Stimulated activated naive CD8-positive, alpha-beta T cell treated with anti-CD3 and anti-CD28 coated beads, Interleukin-15, Interleukin-2, amounts not matched to agents 100 ng/mL and 50 ng/mL, for 24 hours (primary cell): ENCODE data around the gene RNASEL.
"Not testable (repeated sequence)": the region's sequence is repeated elsewhere in the genome, so short reads cannot be mapped to it uniquely, and the experiment has no call there.

Experiments used
- H3K27ac Mint-ChIP-seq: one replicate; pipeline ENCODE4 v1.8.0; 2021; ENCODE audit warnings: mild to moderate bottlenecking, mixed read lengths
- H3K27me3 Mint-ChIP-seq: one replicate; pipeline ENCODE4 v1.8.0; 2021; ENCODE audit warnings: mixed read lengths
- H3K36me3 Mint-ChIP-seq: one replicate; pipeline ENCODE4 v1.8.0; 2021; ENCODE audit warnings: low read depth, mixed read lengths
- H3K4me1 Mint-ChIP-seq: one replicate; pipeline ENCODE4 v1.8.0; 2021; ENCODE audit warnings: low read depth, mixed read lengths
- H3K4me3 Mint-ChIP-seq: one replicate; pipeline ENCODE4 v1.8.0; 2021; ENCODE audit warnings: mild to moderate bottlenecking, mixed read lengths
- H3K9me3 Mint-ChIP-seq: one replicate; pipeline ENCODE4 v1.8.0; 2021; ENCODE audit warnings: mixed read lengths

The RNASEL gene

DNA sequence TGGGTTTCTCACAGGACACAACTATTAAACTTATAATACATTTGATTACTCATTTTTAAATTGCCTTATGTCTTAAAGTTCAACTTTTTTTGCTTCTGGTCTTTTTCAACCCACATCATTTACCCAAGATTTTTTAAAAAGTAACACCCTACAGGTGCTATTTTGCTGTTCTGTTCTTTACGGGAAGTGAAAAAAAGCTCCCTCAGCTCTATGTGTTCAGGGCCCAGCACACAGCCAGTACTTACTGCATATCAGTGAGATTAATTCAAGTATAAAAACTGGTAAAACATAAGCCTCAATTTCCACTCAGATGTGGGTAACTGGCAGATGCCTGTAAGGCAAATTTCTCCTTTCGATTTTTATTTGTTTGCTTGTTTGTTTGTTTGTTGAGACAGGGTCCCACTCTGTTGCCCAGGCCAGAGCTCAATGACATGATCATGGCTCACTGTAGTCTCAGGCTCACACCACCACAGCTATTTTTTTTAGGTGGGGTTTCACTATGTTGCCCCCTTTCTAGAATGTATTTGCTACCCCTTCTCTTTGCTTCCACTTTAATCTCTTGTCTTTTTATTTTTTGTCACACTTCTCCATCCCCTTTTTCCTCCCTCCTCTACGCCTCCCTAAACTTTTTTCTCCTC lies 20.3 kb downstream of the RNASEL start:
- no peak overlapping the region for H3K27ac Mint-ChIP-seq
- no peaks in the 10 kb centered on the region for H3K9me3 Mint-ChIP-seq
- H3K36me3 Mint-ChIP-seq, result peaks cover 5% of the 10 kb centered on the region
- peaks cover 4% of the 10 kb centered on the region for H3K27me3 Mint-ChIP-seq
- no peak overlapping the region for H3K4me3 Mint-ChIP-seq
- H3K4me1 Mint-ChIP-seq, result no peaks in the 10 kb centered on the region

DNA sequence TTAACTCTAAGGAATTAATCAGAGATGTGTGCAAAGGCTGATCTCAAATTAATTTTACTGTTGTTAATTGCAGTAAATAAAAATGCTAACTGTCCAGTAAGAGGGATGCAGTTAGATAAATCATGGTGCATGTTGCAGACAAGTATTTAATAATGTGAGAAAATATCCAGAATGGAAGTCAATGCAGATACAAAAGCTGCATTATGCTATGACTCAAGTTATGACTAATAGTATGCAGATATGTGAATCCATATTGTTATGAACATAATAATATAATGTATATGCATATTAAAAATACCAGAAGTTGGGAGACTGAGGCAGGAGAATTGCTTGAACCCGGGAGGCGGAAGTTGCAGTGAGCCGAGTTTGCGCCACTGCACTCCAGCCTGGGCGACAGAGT lies 21.4 kb downstream of the RNASEL start:
- Mint-ChIP-seq H3K9me3 (no peaks in the 10 kb centered on the region), H3K36me3 (no peaks in the 10 kb centered on the region), H3K4me1 (no peaks in the 10 kb centered on the region), H3K27me3 (peaks cover 4% of the 10 kb centered on the region), H3K4me3 (no peak overlapping the region), H3K27ac (no peak overlapping the region)

DNA sequence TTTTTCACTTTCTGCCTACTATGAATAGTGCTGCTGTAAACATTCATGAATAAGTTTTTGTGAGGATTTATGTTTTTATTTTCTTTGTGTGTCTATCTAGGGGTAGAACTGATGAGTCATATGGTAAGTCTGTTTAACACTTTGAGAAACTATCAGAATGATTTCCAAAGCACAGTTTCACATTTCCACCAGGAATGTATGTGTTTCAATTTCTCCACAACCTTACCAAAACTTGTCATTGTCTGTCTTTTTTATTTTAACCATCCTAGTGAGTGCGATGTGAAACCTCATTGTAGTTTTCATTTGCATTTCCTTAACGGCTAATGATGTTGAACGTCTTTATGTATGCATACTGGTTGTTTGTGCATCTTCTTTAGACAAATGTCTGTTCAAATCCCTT lies 23.5 kb downstream of the RNASEL start:
- Mint-ChIP-seq H3K27ac (no peak overlapping the region), H3K4me3 (no peak overlapping the region)

DNA sequence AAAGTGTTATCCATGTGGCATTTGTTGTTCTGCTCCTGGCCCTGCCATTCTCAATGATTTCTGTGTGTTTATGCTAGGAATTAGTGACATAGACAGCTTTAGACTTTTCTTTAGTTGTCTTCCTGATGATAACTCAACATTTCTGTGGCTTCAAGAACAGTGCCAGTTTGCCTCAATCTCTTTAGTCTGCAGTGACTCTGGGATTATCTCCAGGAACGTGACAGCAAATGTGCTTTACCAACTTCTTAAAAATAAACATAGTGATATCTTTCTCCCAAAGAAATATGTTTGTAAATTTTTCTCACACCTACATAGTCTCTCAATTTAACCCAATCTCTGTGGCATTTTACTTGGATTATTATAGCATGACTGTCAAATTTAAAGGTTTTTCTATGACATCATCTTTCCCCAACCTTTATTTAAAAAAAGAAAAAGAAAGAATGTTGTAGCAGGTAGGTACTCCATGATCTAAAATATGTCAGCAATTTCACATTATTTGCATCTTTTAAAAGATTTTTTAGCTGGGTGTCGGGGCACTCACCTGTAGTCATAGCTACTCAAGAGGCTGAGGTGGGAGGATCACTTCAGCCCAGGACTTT lies 24.6 kb downstream of the RNASEL start:
- no peaks in the 10 kb centered on the region for H3K36me3 Mint-ChIP-seq
- H3K27ac Mint-ChIP-seq, result no peak overlapping the region
- H3K27me3 Mint-ChIP-seq, result peaks cover 4% of the 10 kb centered on the region
- no peak overlapping the region for H3K4me3 Mint-ChIP-seq
- no peaks in the 10 kb centered on the region for H3K4me1 Mint-ChIP-seq
- no peaks in the 10 kb centered on the region for H3K9me3 Mint-ChIP-seq

More for the DNA sequence above, 23.5 kb downstream of the RNASEL start:
- H3K4me1 Mint-ChIP-seq, result no peaks in the 10 kb centered on the region
- no peaks in the 10 kb centered on the region for H3K9me3 Mint-ChIP-seq
- peaks cover 4% of the 10 kb centered on the region for H3K27me3 Mint-ChIP-seq
- no peaks in the 10 kb centered on the region for H3K36me3 Mint-ChIP-seq

DNA sequence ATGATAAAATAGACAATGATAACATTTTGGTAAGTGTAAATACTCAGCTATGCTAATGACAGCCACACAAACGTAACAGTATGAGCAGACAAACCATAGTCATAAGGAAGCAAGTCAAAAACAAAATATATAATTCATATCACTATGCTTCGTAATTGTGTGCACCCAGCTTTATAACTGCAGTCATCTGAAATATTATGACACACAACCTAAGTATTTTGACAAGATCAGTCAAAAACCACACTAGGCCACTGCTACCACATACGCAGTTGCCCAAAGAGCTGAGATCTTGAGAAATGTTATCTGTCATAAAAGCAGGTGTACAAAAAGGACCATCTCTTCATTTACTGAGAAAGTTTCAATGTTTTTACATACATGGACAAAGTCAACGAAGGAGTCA lies 26.0 kb downstream of the RNASEL start:
- Mint-ChIP-seq H3K4me1 (no peaks in the 10 kb centered on the region), H3K4me3 (no peak overlapping the region), H3K9me3 (no peaks in the 10 kb centered on the region), H3K27me3 (peaks cover 4% of the 10 kb centered on the region), H3K36me3 (no peaks in the 10 kb centered on the region), H3K27ac (no peak overlapping the region)

DNA sequence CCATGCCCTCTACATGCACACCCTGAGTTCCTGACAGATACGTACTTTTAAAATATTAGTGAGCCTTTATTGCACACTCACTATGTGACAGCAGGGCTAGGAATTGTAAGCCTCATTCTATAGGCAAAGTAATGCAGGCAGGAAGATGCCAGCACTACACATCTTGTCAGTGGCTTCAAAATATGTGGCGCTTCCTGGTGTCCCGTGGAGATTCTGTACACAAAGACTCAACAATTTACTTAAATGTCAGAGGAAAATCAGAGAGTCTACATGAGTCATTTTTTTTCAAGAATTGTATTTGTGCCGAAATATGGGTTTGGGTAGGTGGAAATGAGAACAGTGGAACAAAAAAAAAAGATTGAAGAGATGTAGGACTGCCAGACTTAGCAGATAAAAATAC lies 27.6 kb downstream of the RNASEL start:
- Mint-ChIP-seq H3K27me3 (peaks cover 4% of the 10 kb centered on the region), H3K27ac (no peak overlapping the region), H3K36me3 (no peaks in the 10 kb centered on the region), H3K4me1 (no peaks in the 10 kb centered on the region), H3K4me3 (no peak overlapping the region), H3K9me3 (no peaks in the 10 kb centered on the region)

DNA sequence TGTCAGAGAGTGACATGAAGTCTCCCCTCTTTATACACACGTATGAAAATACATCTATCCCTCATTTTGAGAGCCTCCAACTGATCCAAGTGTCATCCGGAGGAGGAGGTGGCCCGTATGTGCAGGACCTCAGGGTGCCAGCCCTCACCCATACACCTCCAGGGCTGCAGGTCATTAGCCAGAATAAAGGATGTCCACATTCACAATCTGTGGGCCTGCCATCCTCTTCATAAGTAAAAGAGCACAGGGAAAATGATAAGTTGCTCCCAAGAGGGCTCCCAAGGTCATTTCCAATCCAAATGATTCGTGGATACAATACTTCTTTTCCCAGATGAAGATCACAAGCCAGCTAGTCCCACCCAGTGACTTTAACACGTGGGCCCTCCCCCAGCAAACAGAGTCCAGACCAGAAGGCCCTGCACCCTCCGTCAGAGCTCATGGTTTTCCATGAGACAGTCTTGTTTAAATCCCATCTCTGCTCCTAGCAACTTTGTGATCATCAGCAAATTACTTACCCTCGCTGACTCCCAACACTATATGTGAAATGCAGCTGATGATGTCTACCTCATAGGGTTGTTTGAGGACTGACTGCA lies 28.6 kb downstream of the RNASEL start:
- no peak overlapping the region for H3K27ac Mint-ChIP-seq
- H3K4me1 Mint-ChIP-seq, result no peaks in the 10 kb centered on the region
- H3K4me3 Mint-ChIP-seq, result no peak overlapping the region
- peaks cover 4% of the 10 kb centered on the region for H3K27me3 Mint-ChIP-seq
- H3K9me3 Mint-ChIP-seq, result no peaks in the 10 kb centered on the region
- H3K36me3 Mint-ChIP-seq, result no peaks in the 10 kb centered on the region

DNA sequence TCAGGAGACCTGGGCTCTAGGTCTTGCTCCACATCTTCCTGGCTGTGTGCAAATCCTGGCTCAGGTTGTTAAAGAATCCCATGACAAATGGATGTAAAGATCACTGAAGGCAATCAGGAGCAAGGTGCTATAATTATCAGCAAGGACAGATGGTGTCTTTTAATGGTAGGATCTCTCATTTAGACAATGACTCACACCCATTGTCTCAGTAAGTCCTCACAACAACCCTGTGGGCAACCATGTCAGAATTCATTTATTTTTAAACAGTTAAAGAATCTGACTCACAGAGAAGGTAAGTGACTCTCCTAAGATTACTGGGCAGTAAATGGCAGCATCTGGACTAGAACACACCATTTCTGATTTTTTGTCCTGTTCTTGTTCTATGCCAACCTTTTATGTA lies 32.8 kb downstream of the RNASEL start:
- Mint-ChIP-seq H3K36me3 (no peaks in the 10 kb centered on the region), H3K9me3 (no peaks in the 10 kb centered on the region), H3K4me1 (no peaks in the 10 kb centered on the region), H3K27me3 (no peaks in the 10 kb centered on the region), H3K27ac (no peak overlapping the region), H3K4me3 (no peak overlapping the region)

DNA sequence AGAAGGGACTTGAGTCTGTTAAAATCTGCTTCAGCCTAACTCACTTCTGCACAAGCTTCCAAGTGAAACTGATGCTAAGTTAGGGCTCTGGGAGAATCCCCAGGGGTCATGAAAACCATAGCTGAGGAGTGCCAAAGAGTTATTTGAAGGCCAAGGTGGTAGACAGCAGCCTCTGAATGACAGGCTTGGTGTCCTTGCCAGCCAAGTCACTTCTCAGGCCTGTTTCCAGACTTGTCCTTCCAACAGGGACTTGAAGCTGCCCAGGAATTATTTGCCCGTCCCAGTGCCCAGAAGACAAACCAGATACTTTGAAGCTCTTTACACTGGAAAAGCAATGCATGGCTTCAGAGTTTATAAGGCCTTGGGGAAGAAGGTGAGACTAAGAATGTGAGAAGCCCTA lies 33.6 kb downstream of the RNASEL start:
- H3K36me3 Mint-ChIP-seq, result no peaks in the 10 kb centered on the region
- H3K4me1 Mint-ChIP-seq, result no peaks in the 10 kb centered on the region
- H3K9me3 Mint-ChIP-seq, result no peaks in the 10 kb centered on the region
- H3K27me3 Mint-ChIP-seq, result no peaks in the 10 kb centered on the region
- H3K4me3 Mint-ChIP-seq, result no peak overlapping the region
- H3K27ac Mint-ChIP-seq, result no peak overlapping the region

DNA sequence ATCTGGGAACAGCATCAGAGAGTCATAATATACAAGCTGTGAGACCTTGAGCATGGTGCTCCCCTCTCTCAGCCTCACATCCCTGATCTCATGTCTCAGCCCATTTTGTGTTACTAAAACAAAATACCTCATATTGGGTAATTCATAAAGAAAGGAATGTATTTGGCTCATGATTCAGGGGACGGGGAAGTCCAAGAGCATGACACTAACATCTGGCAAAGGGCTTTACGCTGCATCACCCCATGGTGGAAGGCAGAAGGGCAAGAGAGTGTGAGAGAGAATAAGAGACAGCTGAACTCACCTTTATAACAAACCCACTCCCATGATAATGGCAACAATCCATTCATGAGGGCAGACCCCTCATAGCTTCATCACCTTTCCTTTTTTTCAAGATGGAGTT lies 36.5 kb downstream of the RNASEL start:
- Mint-ChIP-seq H3K27me3 (peaks cover 11% of the 10 kb centered on the region), H3K9me3 (no peaks in the 10 kb centered on the region), H3K4me3 (no peak overlapping the region), H3K27ac (no peak overlapping the region), H3K4me1 (no peaks in the 10 kb centered on the region), H3K36me3 (no peaks in the 10 kb centered on the region)

DNA sequence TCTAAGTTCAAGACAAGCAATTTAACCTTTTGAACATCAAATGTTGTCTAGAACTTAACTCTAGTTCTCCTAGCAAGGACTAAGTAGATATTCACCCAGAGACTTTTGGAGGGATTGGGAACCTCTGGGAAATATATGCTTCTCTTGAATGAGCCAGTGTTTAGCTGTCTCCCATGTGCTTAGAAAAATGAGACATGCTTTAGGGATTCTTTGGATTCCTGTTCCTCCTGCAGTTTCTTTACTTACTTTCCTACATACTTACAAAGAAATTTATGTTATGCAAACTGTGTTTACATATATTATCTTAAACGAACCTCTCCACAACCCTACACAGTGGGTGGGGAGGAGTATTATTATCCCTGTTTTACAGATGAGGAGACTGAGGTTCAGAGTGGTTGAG lies 39.2 kb downstream of the RNASEL start:
- no peak overlapping the region for H3K4me3 Mint-ChIP-seq
- peaks cover 27% of the 10 kb centered on the region for H3K27me3 Mint-ChIP-seq
- no peaks in the 10 kb centered on the region for H3K36me3 Mint-ChIP-seq
- H3K4me1 Mint-ChIP-seq, result no peaks in the 10 kb centered on the region
- no peak overlapping the region for H3K27ac Mint-ChIP-seq
- no peaks in the 10 kb centered on the region for H3K9me3 Mint-ChIP-seq

DNA sequence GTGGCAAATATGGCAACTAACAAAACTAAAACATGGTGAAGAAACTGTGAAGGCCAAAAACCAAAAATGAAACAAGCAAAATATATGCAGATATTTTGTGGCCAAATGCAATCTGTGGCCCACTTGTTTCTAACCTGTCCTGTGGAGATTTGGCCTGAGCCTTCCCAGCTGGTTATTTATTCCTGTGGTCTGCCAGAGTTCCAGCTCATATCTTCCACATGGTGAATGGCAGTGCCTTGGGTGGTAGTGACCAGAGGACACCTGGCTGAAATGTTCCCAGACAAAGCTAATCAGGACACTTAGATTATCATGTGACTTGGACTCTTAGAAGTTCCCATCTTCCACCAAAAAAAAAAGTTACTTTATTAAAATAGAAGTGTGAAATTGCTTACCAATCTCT lies 39.7 kb downstream of the RNASEL start:
- no peak overlapping the region for H3K27ac Mint-ChIP-seq
- H3K36me3 Mint-ChIP-seq, result no peaks in the 10 kb centered on the region
- H3K9me3 Mint-ChIP-seq, result no peaks in the 10 kb centered on the region
- no peaks in the 10 kb centered on the region for H3K4me1 Mint-ChIP-seq
- H3K27me3 Mint-ChIP-seq, result peaks cover 32% of the 10 kb centered on the region
- no peak overlapping the region for H3K4me3 Mint-ChIP-seq

DNA sequence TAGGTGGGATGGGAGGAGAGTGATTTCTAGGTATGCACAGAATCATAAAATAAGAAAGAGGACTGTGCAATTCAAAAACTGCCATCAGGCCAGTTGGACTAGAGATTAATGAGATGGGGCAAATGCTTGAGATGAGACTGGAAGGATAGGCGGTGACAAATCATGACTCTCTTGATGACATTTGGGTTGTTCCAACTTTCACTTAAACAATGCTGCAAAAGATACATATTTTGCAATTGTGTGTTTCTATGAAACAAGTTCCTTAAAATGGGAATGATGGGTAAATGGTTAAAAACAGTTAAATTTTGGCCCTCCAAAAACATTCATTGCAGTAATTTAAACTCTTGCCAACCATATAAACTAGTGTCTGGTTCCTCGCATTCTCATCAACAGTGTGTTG lies 55.2 kb downstream of the RNASEL start:
- H3K27ac Mint-ChIP-seq, result no peak overlapping the region
- peaks cover 16% of the 10 kb centered on the region for H3K27me3 Mint-ChIP-seq
- no peaks in the 10 kb centered on the region for H3K4me1 Mint-ChIP-seq
- H3K36me3 Mint-ChIP-seq, result no peaks in the 10 kb centered on the region
- H3K4me3 Mint-ChIP-seq, result no peak overlapping the region
- H3K9me3 Mint-ChIP-seq, result no peaks in the 10 kb centered on the region

DNA sequence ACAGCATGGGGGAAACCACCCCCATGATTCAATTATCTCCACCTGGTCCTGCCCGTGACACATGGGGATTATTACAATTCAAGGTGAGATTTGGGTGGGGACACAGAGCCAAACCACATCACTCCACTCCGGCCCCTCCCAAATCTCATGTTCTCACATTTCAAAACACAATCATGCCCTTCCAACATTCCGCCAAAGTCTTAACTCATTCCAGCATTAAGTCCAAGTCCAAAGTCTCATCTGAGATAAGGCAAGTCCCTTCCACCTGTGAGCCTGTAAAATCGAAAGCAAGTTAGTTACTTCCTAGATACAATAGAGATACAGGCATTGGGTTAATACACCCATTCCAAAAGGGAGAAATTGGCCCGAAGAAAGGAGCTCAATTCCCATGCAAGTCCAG lies 60.9 kb downstream of the RNASEL start:
- Mint-ChIP-seq H3K27me3 (peaks cover 26% of the 10 kb centered on the region), H3K9me3 (peaks cover 36% of the 10 kb centered on the region)
- not testable (repeated sequence) for H3K4me3 Mint-ChIP-seq, H3K4me1 Mint-ChIP-seq, H3K27ac Mint-ChIP-seq, H3K36me3 Mint-ChIP-seq

DNA sequence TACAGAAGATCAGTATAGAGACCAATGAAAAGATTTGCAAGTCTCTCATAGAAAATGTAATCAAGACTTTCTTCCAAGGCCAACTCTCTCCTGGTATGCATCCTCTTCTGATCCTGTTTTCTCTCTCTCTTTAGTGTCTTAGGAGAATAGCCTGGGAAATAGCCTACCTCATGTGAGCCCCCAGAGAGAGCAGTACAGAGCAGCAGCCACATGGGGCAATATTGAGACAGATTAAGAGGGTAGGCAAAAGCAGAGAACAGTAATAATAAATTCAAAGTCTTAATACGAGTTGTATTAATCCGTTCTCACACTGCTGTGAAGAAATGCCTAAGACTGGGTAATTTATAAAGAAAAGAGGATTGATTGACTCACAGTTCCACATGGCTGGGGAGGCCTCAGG lies 61.4 kb downstream of the RNASEL start:
- H3K9me3 Mint-ChIP-seq, result peaks cover 37% of the 10 kb centered on the region
- no peak overlapping the region for H3K4me3 Mint-ChIP-seq
- H3K27ac Mint-ChIP-seq, result no peak overlapping the region
- H3K27me3 Mint-ChIP-seq, result peaks cover 28% of the 10 kb centered on the region
- no peaks in the 10 kb centered on the region for H3K36me3 Mint-ChIP-seq
- no peaks in the 10 kb centered on the region for H3K4me1 Mint-ChIP-seq

DNA sequence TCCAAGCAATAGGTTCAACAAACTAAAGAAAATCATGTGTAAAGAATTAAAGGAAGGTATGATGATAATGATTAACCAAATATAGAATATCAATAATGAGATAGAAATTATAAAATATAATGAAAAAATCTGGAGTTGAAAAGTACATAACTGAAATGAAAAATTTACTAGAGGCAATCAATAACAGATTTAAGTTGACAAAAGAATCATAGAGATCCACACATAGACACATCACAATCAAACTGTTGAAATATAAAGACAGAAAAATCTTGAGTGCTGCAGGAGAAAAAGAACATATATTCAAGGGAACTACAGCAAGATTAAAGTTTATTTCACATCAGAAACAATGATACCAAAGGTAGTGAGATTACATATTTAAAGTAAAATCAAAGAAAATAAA lies 63.7 kb downstream of the RNASEL start:
- H3K4me3 Mint-ChIP-seq, result no peak overlapping the region
- H3K36me3 Mint-ChIP-seq, result no peaks in the 10 kb centered on the region
- no peaks in the 10 kb centered on the region for H3K4me1 Mint-ChIP-seq
- peaks cover 33% of the 10 kb centered on the region for H3K27me3 Mint-ChIP-seq
- H3K9me3 Mint-ChIP-seq, result peaks cover 37% of the 10 kb centered on the region
- no peak overlapping the region for H3K27ac Mint-ChIP-seq
